H1 (cell line): Measurements from ENCODE around the gene MARCHF3. TPM values are rescaled to one million over a fixed set of nuclear protein-coding genes. Genes with fewer than 3 reads are reported as not detected.

Source experiments
- CTCF ChIA-PET: fragments of 300-600 bp; sonication (Branson Sonifier 250); formaldehyde crosslinking; loops from one replicate; lab custom pipeline; 2021; ENCODE audit not compliant: partially characterized antibody; lab: Charles Lee
- POLR2A ChIA-PET: fragments of 300-600 bp; sonication (Branson Sonifier 250); formaldehyde crosslinking; loops from one replicate; lab custom pipeline; 2021; ENCODE audit warnings: inconsistent platforms; ENCODE audit not compliant: partially characterized antibody; lab: Charles Lee
- DNase-seq, 2 experiments: peaks; one replicate each; pipeline versions ENCODE4 v3.0.0 to v3.0.0-alpha.2; 2010 to 2022; ENCODE audit warnings: low spot score in 2 of 2, low read depth in 1 of 2, mixed read lengths in 1 of 2
- FAIRE-seq: peaks from 2 replicates; lab custom pipeline; 2011; peaks lifted over from hg19 to GRCh38; lab: Jason Lieb, UNC
- H2AFZ ChIP-seq: 2 replicates; pipeline ENCODE4 v1.8.1; 2012; ENCODE audit warnings: low read length, inconsistent platforms
- H2AK5ac ChIP-seq: 2 replicates; pipeline ENCODE4 v1.6.1; 2013; ENCODE audit warnings: low read depth, low read length
- H2BK120ac ChIP-seq: replicated peaks from 2 replicates; pipeline ENCODE3; 2013; ENCODE audit warnings: low read depth, low read length, inconsistent platforms
- H2BK12ac ChIP-seq: 2 replicates; pipeline ENCODE4 v1.6.1; 2013; ENCODE audit warnings: low read depth, low read length
- H2BK15ac ChIP-seq: 2 replicates; pipeline ENCODE4 v1.6.1; 2013; ENCODE audit warnings: low read length
- H2BK20ac ChIP-seq: 2 replicates; pipeline ENCODE4 v1.6.1; 2013; ENCODE audit warnings: low read length
- H2BK5ac ChIP-seq: 2 replicates; pipeline ENCODE4 v1.6.1; 2013; ENCODE audit warnings: low read depth, low read length
- H3K14ac ChIP-seq: 2 replicates; pipeline ENCODE4 v1.6.1; 2013; ENCODE audit warnings: inconsistent platforms; ENCODE audit not compliant: insufficient read length
- H3K18ac ChIP-seq: 2 replicates; pipeline ENCODE4 v1.6.1; 2013; ENCODE audit warnings: low read length; ENCODE audit errors: extremely low read depth
- H3K23ac ChIP-seq: 2 replicates; pipeline ENCODE4 v1.6.1; 2013; ENCODE audit warnings: inconsistent platforms; ENCODE audit not compliant: insufficient read length
- H3K23me2 ChIP-seq: 2 replicates; pipeline ENCODE4 v1.6.1; 2013; ENCODE audit warnings: low read depth, low read length
- H3K27ac ChIP-seq: 2 replicates; pipeline ENCODE4 v1.6.1; 2011; ENCODE audit warnings: low read depth, low read length, inconsistent platforms
- H3K27me3 ChIP-seq, 4 experiments: replicated peaks in 1 of 4; 1 replicate in 1 of 4; 2 replicates in 3 of 4; pipeline versions ENCODE4 v1.6.1 to v1.8.1; 2011 to 2013; ENCODE audit warnings: low read length in 3 of 4, mild to moderate bottlenecking in 3 of 4, inconsistent platforms in 2 of 4, mixed read lengths in 2 of 4, moderate library complexity in 1 of 4; ENCODE audit not compliant: control insufficient read depth in 3 of 4, insufficient read depth in 3 of 4; ENCODE audit errors: extremely low read depth in 1 of 4
- H3K36me3 ChIP-seq, 4 experiments: 2 replicates each; pipeline versions ENCODE4 v1.6.1 to v1.8.1; 2011 to 2013; ENCODE audit warnings: mild to moderate bottlenecking in 4 of 4, low read length in 3 of 4, moderate library complexity in 2 of 4, control low read depth in 1 of 4, inconsistent platforms in 1 of 4; ENCODE audit not compliant: insufficient read depth in 4 of 4, control insufficient read depth in 2 of 4
- H3K4ac ChIP-seq: replicated peaks from 2 replicates; pipeline ENCODE3; 2013; ENCODE audit warnings: low read length, low read depth, mixed read lengths, inconsistent platforms; ENCODE audit not compliant: insufficient read length
- H3K4me1 ChIP-seq, 4 experiments: replicated peaks in 1 of 4; 1 replicate in 1 of 4; 2 replicates in 3 of 4; pipeline versions ENCODE4 v1.6.1 to v1.8.1; 2011 to 2013; ENCODE audit warnings: low read length in 3 of 4, inconsistent platforms in 2 of 4, mixed read lengths in 1 of 4; ENCODE audit not compliant: insufficient read depth in 4 of 4, control insufficient read depth in 3 of 4
- H3K4me2 ChIP-seq, 2 experiments: 2 replicates each; pipeline versions ENCODE4 v1.6.1 to v1.8.1; 2011 to 2013; ENCODE audit warnings: low read depth in 2 of 2, low read length in 2 of 2, control low read depth in 1 of 2, inconsistent platforms in 1 of 2, mild to moderate bottlenecking in 1 of 2; ENCODE audit not compliant: insufficient read depth in 1 of 2
- H3K4me3 ChIP-seq, 4 experiments: fragments of 200-600, 300-600 bp in 1 of 4; sonication (generic), shearing (Covaris generic), sonication (Bioruptor Twin) in 1 of 4; 2 replicates each; pipeline versions ENCODE4 v1.5.1 to v1.8.1; 2011 to 2016; ENCODE audit warnings: low read length in 4 of 4, low read depth in 3 of 4, control low read depth in 2 of 4, inconsistent platforms in 2 of 4, mild to moderate bottlenecking in 2 of 4, mixed read lengths in 1 of 4, moderate library complexity in 1 of 4; ENCODE audit not compliant: insufficient read depth in 2 of 4; ENCODE audit errors: extremely low read depth in 1 of 4
- H3K56ac ChIP-seq: replicated peaks from 2 replicates; pipeline ENCODE3; 2013; ENCODE audit warnings: low read depth, mild to moderate bottlenecking, mixed read lengths, low read length, inconsistent platforms; ENCODE audit not compliant: insufficient read length
- H3K79me1 ChIP-seq: 2 replicates; pipeline ENCODE4 v1.6.1; 2013; ENCODE audit warnings: low read depth, low read length, control low read depth
- H3K79me2 ChIP-seq, 2 experiments: 2 replicates each; pipeline versions ENCODE4 v1.6.1 to v1.8.1; 2012 to 2013; ENCODE audit warnings: low read length in 2 of 2, mild to moderate bottlenecking in 2 of 2, inconsistent platforms in 1 of 2; ENCODE audit not compliant: insufficient read depth in 2 of 2, control insufficient read depth in 1 of 2
- H3K9ac ChIP-seq, 4 experiments: replicated peaks in 1 of 4; 1 replicate in 1 of 4; 2 replicates in 3 of 4; pipeline versions ENCODE4 v1.6.1 to v1.8.1; 2011 to 2013; ENCODE audit warnings: low read depth in 3 of 4, low read length in 3 of 4, control low read depth in 2 of 4, mild to moderate bottlenecking in 2 of 4, moderate library complexity in 2 of 4, inconsistent platforms in 1 of 4; ENCODE audit errors: extremely low read depth in 1 of 4
- H3K9me3 ChIP-seq, 2 experiments: 2 replicates each; pipeline versions ENCODE4 v1.6.1 to v1.8.1; 2012 to 2013; ENCODE audit warnings: mild to moderate bottlenecking in 2 of 2, moderate library complexity in 2 of 2, control low read depth in 1 of 2, inconsistent platforms in 1 of 2, low read depth in 1 of 2, low read length in 1 of 2, mixed read lengths in 1 of 2; ENCODE audit not compliant: insufficient read depth in 2 of 2
- H4K20me1 ChIP-seq, 2 experiments: replicated peaks in 1 of 2; 2 replicates each; pipeline versions ENCODE3 to v1.8.1; 2011 to 2013; ENCODE audit warnings: inconsistent platforms in 2 of 2, low read length in 2 of 2, mild to moderate bottlenecking in 1 of 2; ENCODE audit not compliant: insufficient read depth in 2 of 2, control insufficient read depth in 1 of 2
- H4K5ac ChIP-seq: 2 replicates; pipeline ENCODE4 v1.6.1; 2013; ENCODE audit warnings: low read length, low read depth, mixed read lengths, inconsistent platforms; ENCODE audit not compliant: insufficient read length
- H4K8ac ChIP-seq: 2 replicates; pipeline ENCODE4 v1.8.0; 2013; ENCODE audit warnings: mild to moderate bottlenecking, moderate library complexity, low read length, inconsistent platforms; ENCODE audit not compliant: insufficient read depth; ENCODE audit errors: extremely low read depth
- H4K91ac ChIP-seq: replicated peaks from 2 replicates; pipeline ENCODE3; 2013; ENCODE audit warnings: low read length, mixed read lengths, inconsistent platforms; ENCODE audit not compliant: insufficient read length
- BRCA1 ChIP-seq: IDR thresholded peaks from 2 replicates; pipeline ENCODE4 v1.6.1; 2012; ENCODE audit warnings: low read depth, low read length, improper control_type of control experiment
- NRF1 ChIP-seq: IDR thresholded peaks from 2 replicates; pipeline ENCODE4 v1.6.1; 2011; ENCODE audit warnings: mild to moderate bottlenecking, low read depth, low read length, improper control_type of control experiment
- POLR2A ChIP-seq, 2 experiments: IDR thresholded peaks; 1 replicate in 1 of 2; 2 replicates in 1 of 2; pipeline ENCODE4 v1.6.1; 2011; ENCODE audit warnings: low read depth in 2 of 2, low read length in 2 of 2, mild to moderate bottlenecking in 2 of 2; ENCODE audit errors: control extremely low read depth in 1 of 2
- SIN3A ChIP-seq, 2 experiments: IDR thresholded peaks in 1 of 2; conservative IDR thresholded peaks in 1 of 2; 2 replicates each; pipeline ENCODE4 v1.6.1; 2011 to 2012; ENCODE audit warnings: low read length in 2 of 2, improper control_type of control experiment in 1 of 2, low read depth in 1 of 2, mild to moderate bottlenecking in 1 of 2
- SIX5 ChIP-seq: IDR thresholded peaks from 2 replicates; pipeline ENCODE4 v1.6.1; 2011; ENCODE audit warnings: mild to moderate bottlenecking, low read depth, low read length
- TAF7 ChIP-seq: optimal IDR thresholded peaks from 2 replicates; pipeline ENCODE3; 2011; ENCODE audit warnings: low read depth, mild to moderate bottlenecking, inconsistent platforms, low read length, moderate library complexity, borderline replicate concordance
- WGBS, 2 experiments: shearing (Covaris generic) in 1 of 2; methylation state at CpG; one replicate each; pipeline versions ENCODE4 v1.1.6 to v1.1.7; 2013 to 2015; ENCODE audit warnings: low lambda C conversion rate in 2 of 2, mixed read lengths in 2 of 2, inconsistent platforms in 1 of 2, low coverage in 1 of 2, missing lambda C conversion rate in 1 of 2; ENCODE audit not compliant: insufficient replicate concordance in 2 of 2, insufficient coverage in 1 of 2, insufficient read length in 1 of 2; ENCODE audit errors: extremely low coverage in 1 of 2, missing lambda C conversion rate in 1 of 2; 5-methylcytosine and 5-hydroxymethylcytosine counted together
- polyA plus RNA-seq, 7 experiments: library from polyadenylated mRNA; depleted of rRNA in 3 of 7; stranded (reverse) in 5 of 7; unstranded in 2 of 7; fragments of >200 nt in 5 of 7; fragments of 200-250 nt in 2 of 7; gene quantifications; 1 replicate in 5 of 7; 2 replicates in 1 of 7; 4 replicates in 1 of 7; pipeline versions ENCODE4 v1.2.1 to v1.2.3, GENCODE V29; 2011 to 2013; ENCODE audit warnings: missing spikeins in 2 of 7, mixed read lengths in 2 of 7
- total RNA-seq: library from RNA; stranded (reverse); fragmentation: NEBNext Ultra II Directional; extraction: Animal tissue kit (Norgen Biotek cat#: 25700); gene quantifications from 2 replicates; pipeline ENCODE4 v1.2.1, GENCODE V29; 2021

MARCHF3 gene
- total and polyA plus RNA-seq, 2 of the 8 experiments (the other 6 are each of a cell fraction or from before 2014, with no cell fraction given), result 12.0 to 16.9 TPM

- H3K4me3 ChIP-seq, result no peak overlapping the region
- no peaks in the 10 kb centered on the region; a peak in 1 of 4 replicates for H3K79me2 ChIP-seq
- H3K27me3 ChIP-seq, result no peaks in the 10 kb centered on the region
- H3K9me3 ChIP-seq, result no peaks in the 10 kb centered on the region
- no peak overlapping the region for H4K8ac ChIP-seq
- H4K20me1 ChIP-seq, result no peaks in the 10 kb centered on the region
- no peaks in the 10 kb centered on the region for H3K79me1 ChIP-seq
- no peak overlapping the region for H4K5ac ChIP-seq
- no peak overlapping the region for H3K56ac ChIP-seq
- FAIRE-seq, result no peak
- H3K4me1 ChIP-seq, result no peaks in the 10 kb centered on the region; a peak in 1 of 7 replicates
- H4K91ac ChIP-seq, result no peak overlapping the region
- H2BK15ac ChIP-seq, result no peak overlapping the region
- no peak for DNase-seq
- no peak for TF ChIP-seq BRCA1
- TF ChIP-seq SIN3A (conservative IDR thresholded peaks at IDR 0.05 in 1 of 2, IDR thresholded peaks at IDR 0.05 in 1 of 2; ENCODE audit: low read depth in 1 of 2, low read length in 2 of 2), result no peak
- TF ChIP-seq TAF7, result no peak
- TF ChIP-seq SIX5, result no peak
- no peak for TF ChIP-seq POLR2A (IDR thresholded peaks at IDR 0.05; ENCODE audit: control extremely low read depth in 1 of 2, low read depth in 2 of 2, low read length in 2 of 2)
- TF ChIP-seq NRF1, result no peak
- no peaks in the 10 kb centered on the region for H3K23me2 ChIP-seq
- no peak overlapping the region for H3K18ac ChIP-seq
- H3K4me2 ChIP-seq, result no peak overlapping the region
- no peak overlapping the region for H3K4ac ChIP-seq
- CTCF ChIA-PET, result interaction anchor here (0.6 to 1.0 kb wide), 3 partner anchors 27 to 67 kb away, joined by 3 to 4 read pairs (median 3); no protein-coding TSS in a partner anchor
- 78% methylated on average over 2 of the region's 2 CpGs; no CpG with 5 or more reads in 1 of the 2 experiments for WGBS, 2 experiments
- H3K36me3 ChIP-seq, result no peaks in the 10 kb centered on the region
- H2AK5ac ChIP-seq, result no peak overlapping the region
- no peak overlapping the region for H2BK5ac ChIP-seq
- H2AFZ ChIP-seq, result no peak overlapping the region
- no peak overlapping the region for H2BK20ac ChIP-seq
- no peak overlapping the region for H2BK12ac ChIP-seq
- no peak overlapping the region for H3K23ac ChIP-seq
- no peak overlapping the region for H3K27ac ChIP-seq
- H3K14ac ChIP-seq, result no peak overlapping the region
- H3K9ac ChIP-seq, result no peak overlapping the region
- no peak overlapping the region for H2BK120ac ChIP-seq
- POLR2A ChIA-PET, result interaction anchor here (1.1 kb wide), 1 partner anchor 42 kb away, joined by 4 read pairs; no protein-coding TSS in a partner anchor
Measured at GRCh38 chr5:126937771-126938170, 92.6 kb downstream of the MARCHF3 start.
